Right lung (tissue), 10 donors: ENCODE measurements around the gene CYP2R1. TPM values are rescaled to one million over a fixed set of nuclear protein-coding genes. Genes with fewer than 3 reads are reported as not detected.

Source experiments
- DNase-seq, 2 donors: peaks; one replicate each; pipeline ENCODE4 v3.0.0-alpha.2; 2013
- long read RNA-seq, 8 donors: transcript quantifications; one replicate each; lab custom pipeline, GENCODE V29; 2026
- polyA plus RNA-seq, 5 donors: library from polyadenylated mRNA; unstranded; fragments of 120-200 nt; gene quantifications; one replicate each; pipeline versions ENCODE4 v1.2.1 to v1.2.3, GENCODE V29; 2013; ENCODE audit warnings: inconsistent platforms in 1 of 5, low replicate concordance in 1 of 5; ENCODE audit not compliant: insufficient read length in 5 of 5, insufficient read depth in 1 of 5

The CYP2R1 gene
- 10 to 100 TPM; 26.0 to 32.5 (median 29.8) TPM for polyA plus RNA-seq
- long read RNA-seq, donor 1, partial matches to known transcripts = 26 of 31 reads
- long read RNA-seq, donor 1, other reads (novel, unspliced or antisense) = 0 of 31 reads
- long read RNA-seq, donor 2, partial matches to known transcripts = 5 of 7 reads
- long read RNA-seq, donor 2, other reads (novel, unspliced or antisense) = 0 of 7 reads
- long read RNA-seq, donor 3, partial matches to known transcripts = 0 of 1 reads
- long read RNA-seq, donor 3, other reads (novel, unspliced or antisense) = 0 of 1 reads
- long read RNA-seq, donor 4, partial matches to known transcripts = 5 of 5 reads
- long read RNA-seq, donor 4, other reads (novel, unspliced or antisense) = 0 of 5 reads
- long read RNA-seq, donor 5, partial matches to known transcripts = 13 of 18 reads
- long read RNA-seq, donor 5, other reads (novel, unspliced or antisense) = 0 of 18 reads
- long read RNA-seq, donor 6, partial matches to known transcripts = 12 of 17 reads
- long read RNA-seq, donor 6, other reads (novel, unspliced or antisense) = 0 of 17 reads
- long read RNA-seq, donor 7, partial matches to known transcripts = 0 of 2 reads
- long read RNA-seq, donor 7, other reads (novel, unspliced or antisense) = 0 of 2 reads
- long read RNA-seq, donor 8 = 0 reads

GRCh38 chr11:14892036-14892556, at the start of gene CYP2R1:
Gene CYP2R1, minus strand, starts transcription at chr11:14892231. Its CDS starts 26 bp downstream, at chr11:14892205.
- peak; percentile 92 for DNase-seq

GRCh38 chr11:14938936-14939335, 46.9 kb upstream of the CYP2R1 start:
- no peak for DNase-seq

GRCh38 chr11:14934641-14935351, 42.8 kb upstream of the CYP2R1 start:
- no peak for DNase-seq

GRCh38 chr11:14932447-14932846, 40.4 kb upstream of the CYP2R1 start:
- no peak for DNase-seq

- DNase-seq = no peak
Measured at GRCh38 chr11:14930369-14930768, 38.3 kb upstream of the CYP2R1 start.

- no peak for DNase-seq
Measured at GRCh38 chr11:14927146-14927545, 35.1 kb upstream of the CYP2R1 start.

- DNase-seq = no peak
Measured at GRCh38 chr11:14924318-14924717, 32.3 kb upstream of the CYP2R1 start.

- DNase-seq = no peak
Measured at GRCh38 chr11:14916403-14916802, 24.4 kb upstream of the CYP2R1 start.

GRCh38 chr11:14914536-14914935, 22.5 kb upstream of the CYP2R1 start:
- DNase-seq = no peak

GRCh38 chr11:14908214-14908880, 16.3 kb upstream of the CYP2R1 start:
- DNase-seq = peak; percentile 16 to 32

GRCh38 chr11:14907411-14908213, 15.6 kb upstream of the CYP2R1 start:
- peak; percentile 34 to 39 for DNase-seq

- no peak for DNase-seq
Measured at GRCh38 chr11:14906993-14907392, 15.0 kb upstream of the CYP2R1 start.

- no peak for DNase-seq
Measured at GRCh38 chr11:14906578-14906977, 14.5 kb upstream of the CYP2R1 start.

- peak; percentile 36 to 54 for DNase-seq
Measured at GRCh38 chr11:14905104-14906033, 13.3 kb upstream of the CYP2R1 start.

GRCh38 chr11:14904745-14905103, 12.7 kb upstream of the CYP2R1 start:
- DNase-seq = peak; percentile 75

GRCh38 chr11:14902650-14903350, 10.8 kb upstream of the CYP2R1 start:
- no peak for DNase-seq

GRCh38 chr11:14898906-14899305, 6.9 kb upstream of the CYP2R1 start:
- DNase-seq = no peak

- no peak for DNase-seq
Measured at GRCh38 chr11:14898355-14898754, 6.3 kb upstream of the CYP2R1 start.
